K562 (cell line): ENCODE measurements around the gene PRTFDC1. TPM values are rescaled to one million over a fixed set of nuclear protein-coding genes. Genes with fewer than 3 reads are reported as not detected.

Source experiments
- ATAC-seq: fragments of 200-7000 bp; cut with Tn5 transposase; 3 replicates; pipeline ENCODE4 v1.9.1; 2020; ENCODE audit warnings: moderate library complexity
- BruUV-seq: library from RNA; stranded (reverse); fragments of 400-500 nt; replicated peaks from 2 replicates; lab custom pipeline; 2021; lab: Mats Ljungman, UMichigan
- CTCF ChIA-PET: fragments of 300-600 bp; formaldehyde crosslinking; extraction: SDS; loops from one replicate; lab custom pipeline; 2021; ENCODE audit warnings: low intra/inter-chr PET ratio; lab: Yijun Ruan, JAX
- POLR2A ChIA-PET: fragments of 300-600, 350-650 bp; sonication (Branson Sonifier 250); formaldehyde crosslinking; extraction: SDS; loops from one replicate; lab custom pipeline; 2021; ENCODE audit warnings: antibody characterized with exemption, inconsistent platforms; lab: Yijun Ruan, JAX
- DNase-seq, 4 experiments: peaks; one replicate each; pipeline versions ENCODE4 v3.0.0 to v3.0.0-alpha.2; 2011 to 2018; ENCODE audit warnings: low spot score in 3 of 4, mixed read lengths in 3 of 4; ENCODE audit errors: extremely low read depth in 1 of 4
- FAIRE-seq: peaks from 2 replicates; lab custom pipeline; 2011; peaks lifted over from hg19 to GRCh38; lab: Jason Lieb, UNC
- H2AFZ ChIP-seq: 2 replicates; pipeline ENCODE4 v1.6.0; 2011; ENCODE audit warnings: low read depth, low read length, control low read depth, inconsistent platforms
- H3K27ac ChIP-seq: fragments of 200-600 bp; 3 replicates; pipeline ENCODE4 v1.8.0; 2011; ENCODE audit warnings: low read depth, mild to moderate bottlenecking, control low read depth, inconsistent platforms, low read length, moderate library complexity, mixed read lengths; ENCODE audit errors: extremely low read depth
- H3K27me3 ChIP-seq, 2 experiments: fragments of 300-600 bp in 1 of 2; 2 replicates in 1 of 2; 3 replicates in 1 of 2; pipeline versions ENCODE4 v1.6.0 to v1.8.0; 2011; ENCODE audit warnings: inconsistent platforms in 2 of 2, low read length in 2 of 2, mild to moderate bottlenecking in 1 of 2, mixed read lengths in 1 of 2, moderate library complexity in 1 of 2; ENCODE audit not compliant: control insufficient read depth in 2 of 2, insufficient read depth in 2 of 2
- H3K36me3 ChIP-seq: fragments of 300-600 bp; 3 replicates; pipeline ENCODE4 v1.8.0; 2011; ENCODE audit warnings: mild to moderate bottlenecking, low read length, inconsistent platforms; ENCODE audit not compliant: control insufficient read depth, insufficient read depth
- H3K4me1 ChIP-seq, 2 experiments: fragments of 200-600 bp in 1 of 2; replicated peaks in 1 of 2; 2 replicates in 1 of 2; 3 replicates in 1 of 2; pipeline versions ENCODE4 v1.5.1 to v1.8.0; 2011; ENCODE audit warnings: inconsistent platforms in 2 of 2, low read length in 2 of 2, mild to moderate bottlenecking in 1 of 2, mixed read lengths in 1 of 2, moderate library complexity in 1 of 2; ENCODE audit not compliant: control insufficient read depth in 2 of 2, insufficient read depth in 2 of 2
- H3K4me2 ChIP-seq: 2 replicates; pipeline ENCODE4 v1.6.1; 2011; ENCODE audit warnings: low read length, control low read depth, inconsistent platforms, mixed read lengths; ENCODE audit not compliant: insufficient read depth
- H3K4me3 ChIP-seq: fragments of 200-600 bp; sonication (generic), shearing (Covaris generic); 2 replicates; pipeline ENCODE4 v1.5.1; 2016; ENCODE audit warnings: control low read depth, inconsistent platforms
- H3K79me2 ChIP-seq: fragments of 200-600 bp; 3 replicates; pipeline ENCODE4 v1.8.0; 2011; ENCODE audit warnings: low read length, inconsistent platforms; ENCODE audit not compliant: control insufficient read depth, insufficient read depth
- H3K9ac ChIP-seq, 2 experiments: 2 replicates each; pipeline versions ENCODE4 v1.6.0 to v1.6.1; 2011; ENCODE audit warnings: low read depth in 2 of 2, low read length in 2 of 2, control low read depth in 1 of 2, inconsistent platforms in 1 of 2, mild to moderate bottlenecking in 1 of 2, mixed read lengths in 1 of 2; ENCODE audit not compliant: insufficient read depth in 1 of 2
- H3K9me1 ChIP-seq: one replicate; pipeline ENCODE4 v1.6.0; 2011; ENCODE audit warnings: inconsistent platforms, mild to moderate bottlenecking, low read length, moderate library complexity; ENCODE audit not compliant: control insufficient read depth, insufficient read depth
- H3K9me3 ChIP-seq: replicated peaks from 2 replicates; pipeline ENCODE4 v1.5.1; 2011; ENCODE audit warnings: low read depth, low read length, inconsistent platforms; ENCODE audit not compliant: control insufficient read depth, insufficient read depth
- H4K20me1 ChIP-seq: replicated peaks from 2 replicates; pipeline ENCODE4 v1.6.1; 2011; ENCODE audit warnings: low read length, inconsistent platforms, mixed read lengths; ENCODE audit not compliant: control insufficient read depth, insufficient read depth
- CHD4 ChIP-seq: fragments of 200-600 bp; sonication (generic); IDR thresholded peaks from 3 replicates; pipeline ENCODE4 v1.6.1; 2012; ENCODE audit warnings: low read depth, mild to moderate bottlenecking, mixed read lengths, low read length, inconsistent platforms; ENCODE audit not compliant: insufficient read depth, insufficient replicate concordance, poor library complexity, severe bottlenecking
- KLF13 ChIP-seq: fragments of 450-650 bp; IDR thresholded peaks from 2 replicates; pipeline ENCODE4 v1.6.1; 2016; ENCODE audit warnings: missing genetic modification characterization, low read depth, mild to moderate bottlenecking, missing compliant biosample characterization, moderate library complexity, borderline replicate concordance
- POU5F1 ChIP-seq: fragments of 150-350 bp; IDR thresholded peaks from 2 replicates; pipeline ENCODE4 v1.6.1; 2014; ENCODE audit warnings: borderline replicate concordance, low read length, low read depth, mild to moderate bottlenecking; ENCODE audit not compliant: partially characterized antibody
- RB1 ChIP-seq: fragments of 450-650 bp; IDR thresholded peaks from 2 replicates; pipeline ENCODE4 v1.6.1; 2017; ENCODE audit warnings: low read depth, mild to moderate bottlenecking
- RFX1 ChIP-seq: fragments of 450-650 bp; IDR thresholded peaks from 2 replicates; pipeline ENCODE4 v1.6.1; 2016; ENCODE audit warnings: mild to moderate bottlenecking, moderate library complexity
- TAF15 ChIP-seq: fragments of 200-400 bp; formaldehyde crosslinking; IDR thresholded peaks from 2 replicates; pipeline ENCODE4 v1.6.1; 2017; ENCODE audit warnings: mild to moderate bottlenecking, low read depth, low read length, moderate library complexity
- ZNF12 ChIP-seq: sonication (generic); formaldehyde crosslinking; IDR thresholded peaks from 2 replicates; pipeline ENCODE4 v1.4.0; 2020; ENCODE audit warnings: mild to moderate bottlenecking, missing genetic modification reagents
- ZNF134 ChIP-seq: fragments of 250-450 bp; sonication (Bioruptor Pico); conservative IDR thresholded peaks from 2 replicates; pipeline ENCODE4 v1.4.0; 2020
- ZNF668 ChIP-seq: fragments of 250-450 bp; sonication (Bioruptor Pico); IDR thresholded peaks from 2 replicates; pipeline ENCODE4 v1.8.0; 2022; ENCODE audit warnings: mild to moderate bottlenecking, inconsistent platforms
- WGBS: fragments of 100-300 bp; shearing (Covaris generic); methylation state at CpG from one replicate; pipeline ENCODE4 v1.1.6; 2016; ENCODE audit warnings: low coverage, mixed read lengths; ENCODE audit not compliant: insufficient coverage; ENCODE audit errors: missing lambda C conversion rate; 5-methylcytosine and 5-hydroxymethylcytosine counted together
- in situ Hi-C: fragments of 300-500 bp; cut with MboI; formaldehyde crosslinking; loops from 4 replicates; pipeline ENCODE4 v1.15.0; 2018; ENCODE audit warnings: inconsistent platforms, mixed read lengths
- intact Hi-C: fragments of 100-400 bp; cut with micrococcal nuclease; formaldehyde crosslinking; loops from 2 replicates; pipeline ENCODE4 v1.14.2; 2022
- polyA plus RNA-seq, 8 experiments: library from polyadenylated mRNA; depleted of rRNA in 4 of 8; stranded (reverse) in 5 of 8; unstranded in 3 of 8; fragments of >200 nt; fragmentation: Nextera tagmentation in 2 of 8; fragmentation: Illumina TruSeq in 1 of 8; extraction: Ambion mirVana in 2 of 8; extraction: Trizol in 1 of 8; gene quantifications; 2 replicates each; pipeline versions ENCODE4 v1.2.1 to v1.2.3, GENCODE V29; 2011 to 2014; ENCODE audit warnings: inconsistent platforms in 1 of 8, missing spikeins in 1 of 8
- total RNA-seq, 7 experiments: library from RNA; depleted of rRNA in 6 of 7; stranded (reverse); fragments of >200 nt in 6 of 7; fragmentation: Illumina TruSeq in 2 of 7; extraction: Trizol in 2 of 7; gene quantifications; 2 replicates each; pipeline versions ENCODE4 v1.2.1 to v1.2.3, GENCODE V29; 2011 to 2021; ENCODE audit warnings: low replicate concordance in 1 of 7
- TF ChIP-seq, protein P1 (sequence below): sonication (generic); formaldehyde crosslinking; IDR thresholded peaks from 2 replicates; pipeline ENCODE4 v1.8.1; 2023; ENCODE audit warnings: mild to moderate bottlenecking, missing genetic modification reagents

The PRTFDC1 gene
- total and polyA plus RNA-seq, 9 of the 15 experiments (the other 6 are each of a cell fraction or from before 2014, with no cell fraction given) = 7.0 to 27.6 (median 10.0) TPM

DNA sequence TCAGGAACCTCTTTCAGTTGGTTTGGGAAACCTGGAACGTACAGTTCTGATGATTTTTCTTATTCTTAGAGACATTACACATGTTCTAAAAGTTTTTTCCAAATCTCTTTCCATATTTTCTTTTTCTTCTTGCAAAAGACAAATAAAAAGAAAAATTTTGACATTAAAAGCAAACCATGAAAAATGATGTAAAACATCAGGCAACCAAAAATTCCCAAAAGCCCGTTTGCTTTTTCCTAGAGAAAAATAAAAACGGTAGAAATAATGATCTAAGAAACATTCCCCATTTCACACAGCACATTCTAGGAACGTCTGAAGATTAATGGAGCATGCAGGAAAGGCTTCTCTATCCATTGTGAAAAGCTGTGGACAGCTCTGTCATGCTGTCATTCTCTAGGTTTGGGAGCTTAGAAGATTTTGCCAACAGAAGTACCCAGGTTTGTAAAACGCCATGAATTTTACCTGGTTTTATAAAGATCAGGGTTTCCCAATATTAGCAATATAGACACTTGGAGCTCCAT is 11.2 kb upstream of the PRTFDC1 start:
- Histone ChIP-seq H3K27me3 (no peaks in the 10 kb centered on the region), H3K9ac (no peak overlapping the region), H3K4me1 (peaks cover 0 to 16% of the 10 kb centered on the region in 2 experiments; a peak in 3 of 5 replicates), H3K79me2 (no peaks in the 10 kb centered on the region), H3K4me2 (no peak overlapping the region), H3K9me3 (no peaks in the 10 kb centered on the region), H3K9me1 (no peaks in the 10 kb centered on the region), H2AFZ (peak overlapping the region; percentile 27), H3K4me3 (no peak overlapping the region), H3K27ac (no peak overlapping the region), H3K36me3 (no peaks in the 10 kb centered on the region), H4K20me1 (no peaks in the 10 kb centered on the region)
- intact Hi-C loops (no loop called here), in situ Hi-C loops (no loop called here)
- TF ChIP-seq ZNF668 (CRISPR knock-in tag) (no peak), RB1 (no peak), ZNF134 (CRISPR knock-in tag) (no peak), CHD4 (no peak), RFX1 (no peak), POU5F1 (no peak), TAF15 (no peak), ZNF12 (CRISPR knock-in tag) (no peak), KLF13 (tag) (no peak)
- TF ChIP-seq, protein P1, sequence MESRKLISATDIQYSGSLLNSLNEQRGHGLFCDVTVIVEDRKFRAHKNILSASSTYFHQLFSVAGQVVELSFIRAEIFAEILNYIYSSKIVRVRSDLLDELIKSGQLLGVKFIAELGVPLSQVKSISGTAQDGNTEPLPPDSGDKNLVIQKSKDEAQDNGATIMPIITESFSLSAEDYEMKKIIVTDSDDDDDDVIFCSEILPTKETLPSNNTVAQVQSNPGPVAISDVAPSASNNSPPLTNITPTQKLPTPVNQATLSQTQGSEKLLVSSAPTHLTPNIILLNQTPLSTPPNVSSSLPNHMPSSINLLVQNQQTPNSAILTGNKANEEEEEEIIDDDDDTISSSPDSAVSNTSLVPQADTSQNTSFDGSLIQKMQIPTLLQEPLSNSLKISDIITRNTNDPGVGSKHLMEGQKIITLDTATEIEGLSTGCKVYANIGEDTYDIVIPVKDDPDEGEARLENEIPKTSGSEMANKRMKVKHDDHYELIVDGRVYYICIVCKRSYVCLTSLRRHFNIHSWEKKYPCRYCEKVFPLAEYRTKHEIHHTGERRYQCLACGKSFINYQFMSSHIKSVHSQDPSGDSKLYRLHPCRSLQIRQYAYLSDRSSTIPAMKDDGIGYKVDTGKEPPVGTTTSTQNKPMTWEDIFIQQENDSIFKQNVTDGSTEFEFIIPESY (CRISPR knock-in tag) = no peak
- WGBS = 17% methylated on average over 5 of the region's 5 CpGs
- ChIA-PET CTCF (interaction anchor here (0.7 kb wide), 1 partner anchor 283 kb away, joined by 3 read pairs; no protein-coding TSS in a partner anchor), POLR2A (interaction anchor here (1.1 to 1.7 kb wide), 2 partner anchors 10 to 117 kb away, joined by 3 to 4 read pairs; no protein-coding TSS in a partner anchor)
- no TSS peak for BruUV-seq
- no peak for ATAC-seq
- FAIRE-seq = no peak
- no peak for DNase-seq
